Fibroblast of lung (primary cell): Measurements from ENCODE around the gene TRPV2. TPM values are rescaled to one million over a fixed set of nuclear protein-coding genes. Genes with fewer than 3 reads are reported as not detected.
A peak's percentile ranks its signal among the peaks of the same experiment; 100 is the strongest.
"Not testable (repeated sequence)": the region's sequence is repeated elsewhere in the genome, so short reads cannot be mapped to it uniquely, and the experiment has no call there.

Experiments
- DNase-seq, 2 donors: peaks; one replicate each; pipeline versions ENCODE4 v3.0.0 to v3.0.0-alpha.2; 2010; ENCODE audit warnings: low read depth in 2 of 2
- H2AFZ ChIP-seq: 2 replicates; pipeline ENCODE4 v1.5.1; 2012; ENCODE audit warnings: low read length, control low read depth, inconsistent platforms
- H3K27ac ChIP-seq: 2 replicates; pipeline ENCODE4 v1.5.1; 2011; ENCODE audit warnings: low read length, control low read depth; ENCODE audit not compliant: insufficient read depth
- H3K27me3 ChIP-seq: 2 replicates; pipeline ENCODE4 v1.5.1; 2011; ENCODE audit warnings: mild to moderate bottlenecking, low read length; ENCODE audit not compliant: control insufficient read depth, insufficient read depth
- H3K36me3 ChIP-seq: 2 replicates; pipeline ENCODE4 v1.5.1; 2011; ENCODE audit warnings: low read length; ENCODE audit not compliant: control insufficient read depth, insufficient read depth
- H3K4me1 ChIP-seq: 2 replicates; pipeline ENCODE4 v1.5.1; 2011; ENCODE audit warnings: low read length; ENCODE audit not compliant: control insufficient read depth, insufficient read depth; ENCODE audit errors: extremely low read depth
- H3K4me2 ChIP-seq: 2 replicates; pipeline ENCODE4 v1.5.1; 2011; ENCODE audit warnings: low read length, control low read depth; ENCODE audit not compliant: insufficient read depth; ENCODE audit errors: extremely low read depth
- H3K4me3 ChIP-seq, 4 experiments: fragments of 200-600 bp in 1 of 4; sonication (generic) in 1 of 4; replicated peaks in 1 of 4; 2 replicates each; pipeline ENCODE4 v1.5.1; 2011 to 2016; ENCODE audit warnings: low read length in 4 of 4, low read depth in 3 of 4, mild to moderate bottlenecking in 3 of 4, control low read depth in 2 of 4, inconsistent platforms in 1 of 4, mixed read lengths in 1 of 4; ENCODE audit not compliant: insufficient read depth in 1 of 4; ENCODE audit errors: control extremely low read depth in 1 of 4
- H3K79me2 ChIP-seq: 2 replicates; pipeline ENCODE4 v1.5.1; 2012; ENCODE audit warnings: mild to moderate bottlenecking, low read length, inconsistent platforms; ENCODE audit not compliant: control insufficient read depth, insufficient read depth
- H3K9ac ChIP-seq: 2 replicates; pipeline ENCODE4 v1.5.1; 2011; ENCODE audit warnings: mild to moderate bottlenecking, low read length, control low read depth; ENCODE audit not compliant: insufficient read depth
- H3K9me3 ChIP-seq: 2 replicates; pipeline ENCODE4 v1.5.1; 2012; ENCODE audit warnings: low read depth, low read length; ENCODE audit not compliant: control insufficient read depth, insufficient read depth
- H4K20me1 ChIP-seq: 2 replicates; pipeline ENCODE4 v1.5.1; 2011; ENCODE audit warnings: low read length; ENCODE audit not compliant: control insufficient read depth, insufficient read depth; ENCODE audit errors: extremely low read depth
- EZH2 ChIP-seq: IDR thresholded peaks from 2 replicates; pipeline ENCODE4 v1.5.1; 2012; ENCODE audit warnings: low read length, control low read depth, mild to moderate bottlenecking; ENCODE audit errors: missing control alignments
- polyA plus RNA-seq, 2 donors: library from polyadenylated mRNA; depleted of rRNA in 1 of 2; stranded (reverse) in 1 of 2; unstranded in 1 of 2; fragments of >200 nt; gene quantifications; 2 replicates each; pipeline ENCODE4 v1.2.1, GENCODE V29; 2011 to 2012; ENCODE audit warnings: missing spikeins in 1 of 2
- total RNA-seq: library from RNA; depleted of rRNA; stranded (reverse); fragments of >200 nt; gene quantifications from 2 replicates; pipeline ENCODE4 v1.2.1, GENCODE V29; 2014
- TF ChIP-seq, protein P1 (sequence below), 2 donors: IDR thresholded peaks in 1 of 2; conservative IDR thresholded peaks in 1 of 2; 1 replicate in 1 of 2; 2 replicates in 1 of 2; pipeline ENCODE4 v1.5.1; 2011 to 2012; ENCODE audit warnings: low read length in 2 of 2, control low read depth in 1 of 2, inconsistent platforms in 1 of 2, low read depth in 1 of 2, mild to moderate bottlenecking in 1 of 2

TRPV2 gene
- total and polyA plus RNA-seq, 2 donors (not counting 1 experiment from before 2014, with no cell fraction given) = 68.6 to 74.5 TPM

DNA sequence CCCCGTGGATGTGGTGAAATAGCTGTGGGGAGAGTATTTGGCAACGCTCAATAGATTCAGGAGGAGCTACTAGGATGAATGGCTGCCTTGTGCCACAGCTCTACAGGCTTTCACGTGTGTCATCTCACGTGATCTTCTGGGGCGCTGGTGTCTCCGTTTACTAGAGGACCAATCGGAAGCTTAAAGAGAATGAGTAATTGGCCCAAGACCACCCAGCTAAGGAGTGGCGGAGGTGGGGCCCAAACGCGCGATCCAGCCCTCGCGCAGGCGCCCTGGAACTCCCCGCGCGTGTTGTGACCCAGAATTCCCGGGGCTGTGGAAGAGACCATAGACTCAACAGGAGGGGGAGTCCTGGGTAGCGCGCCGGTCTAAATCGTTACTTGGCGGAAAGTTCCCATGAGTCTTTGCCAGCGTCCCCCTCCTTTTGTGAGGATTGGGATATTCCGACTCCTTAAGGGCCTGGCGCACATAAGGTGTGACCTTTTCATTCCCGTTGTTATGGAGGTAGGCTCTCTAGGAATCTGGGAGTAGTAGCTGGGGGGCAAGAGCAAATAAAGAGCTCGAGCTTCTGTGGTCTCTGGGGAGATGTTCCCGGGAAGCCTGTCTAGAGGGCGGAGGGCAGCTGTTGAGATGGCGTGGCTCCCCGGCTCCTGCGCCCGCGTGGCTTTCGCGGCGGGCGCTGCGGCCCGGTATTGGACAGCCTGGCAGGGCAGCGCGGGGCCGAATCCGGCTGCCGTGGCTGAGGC, 23.4 kb downstream of the TRPV2 start:
- peaks cover 49% of the 10 kb centered on the region for H3K79me2 ChIP-seq
- H3K9me3 ChIP-seq = no peaks in the 10 kb centered on the region
- H3K4me2 ChIP-seq = peak overlapping the region; percentile 83
- H3K4me1 ChIP-seq = peaks cover 11% of the 10 kb centered on the region
- H3K27me3 ChIP-seq = no peaks in the 10 kb centered on the region
- DNase-seq = peak; percentile 100
- H4K20me1 ChIP-seq = peaks cover 8% of the 10 kb centered on the region
- H2AFZ ChIP-seq = peak overlapping the region; percentile 56
- peak overlapping the region; percentile 83 to 96 (median 86) for H3K4me3 ChIP-seq
- no peak for TF ChIP-seq EZH2
- TF ChIP-seq, protein P1, sequence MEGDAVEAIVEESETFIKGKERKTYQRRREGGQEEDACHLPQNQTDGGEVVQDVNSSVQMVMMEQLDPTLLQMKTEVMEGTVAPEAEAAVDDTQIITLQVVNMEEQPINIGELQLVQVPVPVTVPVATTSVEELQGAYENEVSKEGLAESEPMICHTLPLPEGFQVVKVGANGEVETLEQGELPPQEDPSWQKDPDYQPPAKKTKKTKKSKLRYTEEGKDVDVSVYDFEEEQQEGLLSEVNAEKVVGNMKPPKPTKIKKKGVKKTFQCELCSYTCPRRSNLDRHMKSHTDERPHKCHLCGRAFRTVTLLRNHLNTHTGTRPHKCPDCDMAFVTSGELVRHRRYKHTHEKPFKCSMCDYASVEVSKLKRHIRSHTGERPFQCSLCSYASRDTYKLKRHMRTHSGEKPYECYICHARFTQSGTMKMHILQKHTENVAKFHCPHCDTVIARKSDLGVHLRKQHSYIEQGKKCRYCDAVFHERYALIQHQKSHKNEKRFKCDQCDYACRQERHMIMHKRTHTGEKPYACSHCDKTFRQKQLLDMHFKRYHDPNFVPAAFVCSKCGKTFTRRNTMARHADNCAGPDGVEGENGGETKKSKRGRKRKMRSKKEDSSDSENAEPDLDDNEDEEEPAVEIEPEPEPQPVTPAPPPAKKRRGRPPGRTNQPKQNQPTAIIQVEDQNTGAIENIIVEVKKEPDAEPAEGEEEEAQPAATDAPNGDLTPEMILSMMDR (conservative IDR thresholded peaks at IDR 0.05 in 1 of 2, IDR thresholded peaks at IDR 0.05 in 1 of 2; ENCODE audit: low read depth in 1 of 2, low read length in 2 of 2) = no peak
- H3K9ac ChIP-seq = peak overlapping the region; percentile 86
- peak overlapping the region; percentile 89 for H3K27ac ChIP-seq
- peaks cover 30% of the 10 kb centered on the region for H3K36me3 ChIP-seq

DNA sequence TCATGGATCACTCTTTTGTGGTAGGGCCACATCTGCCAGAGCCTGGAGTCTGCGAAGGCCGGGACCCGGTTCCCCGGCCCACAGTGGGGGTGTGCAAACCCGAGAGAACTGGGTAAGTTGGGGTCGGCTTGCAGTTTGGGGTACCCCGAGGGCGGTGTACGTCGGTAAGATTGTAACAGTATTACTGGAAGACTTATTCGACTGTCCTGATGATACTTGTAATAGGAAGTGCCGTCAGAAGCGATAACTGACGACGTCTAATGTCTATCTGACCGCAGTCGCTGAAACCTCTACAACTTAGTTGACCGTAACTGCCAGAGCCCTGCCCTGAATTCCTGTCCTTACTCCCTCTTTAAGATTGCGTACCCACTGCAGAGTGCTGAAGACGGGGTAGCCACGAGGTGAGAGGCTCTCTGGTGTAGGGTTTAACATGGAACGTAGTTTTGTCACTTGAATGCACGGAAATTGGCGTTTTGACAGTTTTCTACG, 24.0 kb downstream of the TRPV2 start:
- Histone ChIP-seq H3K79me2 (peaks cover 54% of the 10 kb centered on the region), H3K4me2 (peak overlapping the region; percentile 80), H3K4me1 (peaks cover 11% of the 10 kb centered on the region), H3K36me3 (peaks cover 29% of the 10 kb centered on the region), H3K27ac (peak overlapping the region; percentile 60), H3K9ac (peak overlapping the region; percentile 86), H3K4me3 (peak overlapping the region; percentile 83 to 96 (median 86)), H4K20me1 (peaks cover 8% of the 10 kb centered on the region), H3K27me3 (no peaks in the 10 kb centered on the region), H2AFZ (no peak overlapping the region), H3K9me3 (no peaks in the 10 kb centered on the region)
- peak in 1 of 2 donors; percentile 47 for DNase-seq
- TF ChIP-seq, protein P1 (conservative IDR thresholded peaks at IDR 0.05 in 1 of 2, IDR thresholded peaks at IDR 0.05 in 1 of 2; ENCODE audit: low read depth in 1 of 2, low read length in 2 of 2) = no peak
- no peak for TF ChIP-seq EZH2

DNA sequence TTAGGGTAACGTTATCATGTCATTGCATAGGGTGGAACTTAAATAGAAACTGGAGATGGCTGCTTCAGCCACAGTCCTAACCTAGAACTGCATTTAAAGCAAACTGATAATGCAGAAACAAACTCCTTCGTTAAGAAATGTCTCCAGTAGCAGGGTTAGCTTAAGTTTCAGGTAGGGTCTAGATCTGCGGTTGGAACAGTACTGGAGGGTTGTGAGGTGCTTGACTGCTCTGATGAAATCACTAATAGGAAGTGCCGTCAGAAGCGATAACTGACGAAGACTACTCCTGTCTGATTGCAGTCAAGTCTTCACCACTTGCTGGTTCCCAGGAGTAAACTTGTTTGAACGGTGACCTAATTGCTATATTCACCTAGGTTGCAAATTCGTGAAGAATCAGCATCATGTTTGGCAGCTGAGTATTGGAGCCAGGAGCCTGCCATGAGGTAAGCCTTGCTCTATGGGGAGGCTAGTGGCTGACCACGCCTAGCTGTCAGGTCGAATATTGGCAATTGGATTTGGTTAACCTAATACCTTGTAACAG, 24.5 kb downstream of the TRPV2 start:
- Histone ChIP-seq H3K4me3 (peak overlapping the region; percentile 83 to 96 (median 86)), H4K20me1 (peaks cover 8% of the 10 kb centered on the region), H2AFZ (no peak overlapping the region), H3K79me2 (peaks cover 54% of the 10 kb centered on the region), H3K9me3 (no peaks in the 10 kb centered on the region), H3K4me1 (peaks cover 13% of the 10 kb centered on the region), H3K36me3 (peaks cover 29% of the 10 kb centered on the region), H3K27me3 (no peaks in the 10 kb centered on the region), H3K9ac (peak overlapping the region; percentile 86), H3K27ac (peak overlapping the region; percentile 60), H3K4me2 (peak overlapping the region; percentile 80)
- no peak for TF ChIP-seq EZH2
- TF ChIP-seq, protein P1 (conservative IDR thresholded peaks at IDR 0.05 in 1 of 2, IDR thresholded peaks at IDR 0.05 in 1 of 2; ENCODE audit: low read depth in 1 of 2, low read length in 2 of 2) = no peak
- no peak for DNase-seq

DNA sequence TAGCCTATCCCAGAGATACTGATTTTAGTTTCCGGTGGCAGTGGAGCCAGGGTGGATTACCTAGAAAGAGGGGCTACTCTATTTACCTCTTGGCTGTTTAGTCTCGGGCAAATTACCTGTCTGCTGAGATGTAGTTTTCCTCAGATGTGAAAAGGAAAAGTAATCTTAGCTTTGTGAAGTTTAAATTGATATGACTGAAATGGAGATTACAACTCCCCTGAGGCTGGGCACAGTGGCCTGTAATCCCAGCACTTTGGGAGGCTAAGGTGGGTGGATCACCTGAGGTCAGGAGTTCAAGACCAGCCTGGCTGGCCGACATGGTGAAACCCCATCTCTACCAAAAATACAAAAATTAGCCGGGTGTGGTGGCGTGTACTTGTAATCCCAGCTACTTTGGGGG, 25.0 kb downstream of the TRPV2 start:
- Histone ChIP-seq H3K36me3 (peaks cover 29% of the 10 kb centered on the region), H3K27ac (peak overlapping the region; percentile 60), H3K79me2 (peaks cover 54% of the 10 kb centered on the region), H3K4me3 (peak overlapping the region; percentile 83 to 96 (median 86)), H3K4me2 (peak overlapping the region; percentile 80), H3K9ac (peak overlapping the region; percentile 29), H3K4me1 (peaks cover 13% of the 10 kb centered on the region)
- not testable (repeated sequence) for H3K9me3 ChIP-seq, DNase-seq, H2AFZ ChIP-seq, H4K20me1 ChIP-seq, H3K27me3 ChIP-seq
